ENCODE results near the gene SEMA4G.

SEMA4G gene

GRCh38 chr10:100969187-100970075 lies at the start of gene SEMA4G:
Gene SEMA4G, plus strand, starts transcription at chr10:100969504. Its CDS starts 3,409 bp downstream, at chr10:100972913.
- Mint-ChIP-seq H3K36me3 (ENCODE audit: low read depth) (no peaks in the 10 kb centered on the region), H3K27ac (no peak within 1 kb of the TSS), H3K9me3 (no peaks in the 10 kb centered on the region), H3K27me3 (no peaks in the 10 kb centered on the region), H3K4me3 (peak within 1 kb of the TSS; percentile 18), H3K4me1 (peaks cover 24% of the 10 kb centered on the region)
- ATAC-seq (peak; percentile 86), DNase-seq (peak; percentile 66)

GRCh38 chr10:100923580-100923979 lies 45.7 kb upstream of the SEMA4G start:
- no peaks in the 10 kb centered on the region for H3K9me3 Mint-ChIP-seq
- ATAC-seq, result no peak
- no peak overlapping the region for H3K27ac Mint-ChIP-seq
- H3K4me3 Mint-ChIP-seq, result no peak overlapping the region
- H3K36me3 Mint-ChIP-seq (ENCODE audit: low read depth), result peaks cover 42% of the 10 kb centered on the region
- H3K4me1 Mint-ChIP-seq, result peaks cover 2% of the 10 kb centered on the region
- no peak for DNase-seq
- no peaks in the 10 kb centered on the region for H3K27me3 Mint-ChIP-seq

- no peak overlapping the region for H3K27ac Mint-ChIP-seq
- no peak overlapping the region for H3K4me3 Mint-ChIP-seq
- peaks cover 45% of the 10 kb centered on the region for H3K36me3 Mint-ChIP-seq (ENCODE audit: low read depth)
- ATAC-seq, result no peak
- no peaks in the 10 kb centered on the region for H3K9me3 Mint-ChIP-seq
- DNase-seq, result no peak
- H3K4me1 Mint-ChIP-seq, result peaks cover 2% of the 10 kb centered on the region
- H3K27me3 Mint-ChIP-seq, result no peaks in the 10 kb centered on the region
These were observed 42.0 kb upstream of the SEMA4G start for GRCh38 chr10:100927266-100927665.

GRCh38 chr10:100928039-100928438 lies 41.3 kb upstream of the SEMA4G start:
- H3K9me3 Mint-ChIP-seq, result no peaks in the 10 kb centered on the region
- peaks cover 2% of the 10 kb centered on the region for H3K4me1 Mint-ChIP-seq
- DNase-seq, result no peak
- ATAC-seq, result no peak
- no peaks in the 10 kb centered on the region for H3K27me3 Mint-ChIP-seq
- H3K27ac Mint-ChIP-seq, result no peak overlapping the region
- H3K36me3 Mint-ChIP-seq (ENCODE audit: low read depth), result peaks cover 52% of the 10 kb centered on the region
- H3K4me3 Mint-ChIP-seq, result no peak overlapping the region

GRCh38 chr10:100930368-100930767 lies 38.9 kb upstream of the SEMA4G start:
- H3K36me3 Mint-ChIP-seq (ENCODE audit: low read depth), result peaks cover 45% of the 10 kb centered on the region
- no peak overlapping the region for H3K27ac Mint-ChIP-seq
- no peaks in the 10 kb centered on the region for H3K27me3 Mint-ChIP-seq
- ATAC-seq (no peak), DNase-seq (no peak)
- H3K4me1 Mint-ChIP-seq, result peaks cover 2% of the 10 kb centered on the region
- no peaks in the 10 kb centered on the region for H3K9me3 Mint-ChIP-seq
- no peak overlapping the region for H3K4me3 Mint-ChIP-seq

- no peak for DNase-seq
- no peak for ATAC-seq
- Mint-ChIP-seq H3K4me3 (no peak overlapping the region), H3K9me3 (no peaks in the 10 kb centered on the region), H3K4me1 (no peaks in the 10 kb centered on the region), H3K36me3 (ENCODE audit: low read depth) (peaks cover 41% of the 10 kb centered on the region), H3K27me3 (no peaks in the 10 kb centered on the region), H3K27ac (no peak overlapping the region)
These were observed 35.1 kb upstream of the SEMA4G start for GRCh38 chr10:100934084-100934659.

GRCh38 chr10:100939763-100940344 lies 29.4 kb upstream of the SEMA4G start:
- H3K9me3 Mint-ChIP-seq, result no peaks in the 10 kb centered on the region
- peaks cover 15% of the 10 kb centered on the region for H3K4me1 Mint-ChIP-seq
- DNase-seq, result no peak
- no peak overlapping the region for H3K27ac Mint-ChIP-seq
- no peak overlapping the region for H3K4me3 Mint-ChIP-seq
- ATAC-seq, result no peak
- peaks cover 35% of the 10 kb centered on the region for H3K36me3 Mint-ChIP-seq (ENCODE audit: low read depth)
- H3K27me3 Mint-ChIP-seq, result no peaks in the 10 kb centered on the region

GRCh38 chr10:100942229-100942628 lies 27.1 kb upstream of the SEMA4G start:
- peaks cover 15% of the 10 kb centered on the region for H3K4me1 Mint-ChIP-seq
- DNase-seq, result no peak
- ATAC-seq, result no peak
- H3K36me3 Mint-ChIP-seq (ENCODE audit: low read depth), result peaks cover 51% of the 10 kb centered on the region
- H3K27ac Mint-ChIP-seq, result no peak overlapping the region
- H3K4me3 Mint-ChIP-seq, result no peak overlapping the region
- H3K27me3 Mint-ChIP-seq, result no peaks in the 10 kb centered on the region
- H3K9me3 Mint-ChIP-seq, result no peaks in the 10 kb centered on the region

- Mint-ChIP-seq H3K27me3 (no peaks in the 10 kb centered on the region), H3K9me3 (no peaks in the 10 kb centered on the region), H3K27ac (peak overlapping the region; percentile 79), H3K4me1 (peaks cover 15% of the 10 kb centered on the region), H3K4me3 (no peak overlapping the region), H3K36me3 (ENCODE audit: low read depth) (peaks cover 49% of the 10 kb centered on the region)
- DNase-seq, result no peak
- no peak for ATAC-seq
These were observed 25.8 kb upstream of the SEMA4G start for GRCh38 chr10:100943508-100943907.

- DNase-seq (no peak), ATAC-seq (no peak)
- H3K4me1 Mint-ChIP-seq, result peaks cover 15% of the 10 kb centered on the region
- no peak overlapping the region for H3K4me3 Mint-ChIP-seq
- peaks cover 45% of the 10 kb centered on the region for H3K36me3 Mint-ChIP-seq (ENCODE audit: low read depth)
- H3K9me3 Mint-ChIP-seq, result no peaks in the 10 kb centered on the region
- H3K27me3 Mint-ChIP-seq, result no peaks in the 10 kb centered on the region
- peak overlapping the region; percentile 31 for H3K27ac Mint-ChIP-seq
These were observed 23.6 kb upstream of the SEMA4G start for GRCh38 chr10:100945754-100946153.

GRCh38 chr10:100948916-100949315 lies 20.4 kb upstream of the SEMA4G start:
- H3K27me3 Mint-ChIP-seq, result no peaks in the 10 kb centered on the region
- peaks cover 6% of the 10 kb centered on the region for H3K4me1 Mint-ChIP-seq
- H3K4me3 Mint-ChIP-seq, result no peak overlapping the region
- H3K36me3 Mint-ChIP-seq (ENCODE audit: low read depth), result peaks cover 39% of the 10 kb centered on the region
- no peaks in the 10 kb centered on the region for H3K9me3 Mint-ChIP-seq
- DNase-seq, result no peak
- H3K27ac Mint-ChIP-seq, result no peak overlapping the region
- ATAC-seq, result no peak

GRCh38 chr10:100960251-100960650 lies 9.1 kb upstream of the SEMA4G start:
- no peaks in the 10 kb centered on the region for H3K27me3 Mint-ChIP-seq
- H3K27ac Mint-ChIP-seq, result no peak overlapping the region

GRCh38 chr10:100962351-100963080 lies 6.8 kb upstream of the SEMA4G start:
- Mint-ChIP-seq H3K27me3 (no peaks in the 10 kb centered on the region), H3K4me3 (no peak overlapping the region), H3K9me3 (no peaks in the 10 kb centered on the region), H3K27ac (no peak overlapping the region), H3K36me3 (ENCODE audit: low read depth) (peaks cover 32% of the 10 kb centered on the region), H3K4me1 (no peaks in the 10 kb centered on the region)
- DNase-seq, result no peak
- no peak for ATAC-seq

More at GRCh38 chr10:100960251-100960650, 9.1 kb upstream of the SEMA4G start:
- peaks cover 3% of the 10 kb centered on the region for H3K4me1 Mint-ChIP-seq
- no peak overlapping the region for H3K4me3 Mint-ChIP-seq
- no peak for DNase-seq
- H3K9me3 Mint-ChIP-seq, result no peaks in the 10 kb centered on the region
- no peak for ATAC-seq
- H3K36me3 Mint-ChIP-seq (ENCODE audit: low read depth), result peaks cover 40% of the 10 kb centered on the region

- Mint-ChIP-seq H3K27ac (no peak overlapping the region), H3K36me3 (ENCODE audit: low read depth) (peaks cover 25% of the 10 kb centered on the region)
These were observed 5.5 kb upstream of the SEMA4G start for GRCh38 chr10:100963826-100964225.

More at GRCh38 chr10:100963826-100964225, 5.5 kb upstream of the SEMA4G start:
- H3K4me3 Mint-ChIP-seq, result no peak overlapping the region
- H3K27me3 Mint-ChIP-seq, result no peaks in the 10 kb centered on the region
- no peaks in the 10 kb centered on the region for H3K9me3 Mint-ChIP-seq
- ATAC-seq, result no peak
- peaks cover 5% of the 10 kb centered on the region for H3K4me1 Mint-ChIP-seq
- no peak for DNase-seq
